ENCODE measurements around the gene RFX8. TPM values are rescaled to one million over a fixed set of nuclear protein-coding genes. Genes with fewer than 3 reads are reported as not detected.
A peak's percentile ranks its signal among the peaks of the same experiment; 100 is the strongest.

Gene RFX8
- total RNA-seq (2021; fragmentation: NEBNext Ultra II Directional; extraction: Animal tissue kit (Norgen Biotek cat#: 25700)): 1 to 10 TPM; 2.8 to 8.0 (median 5.3) TPM
- long read RNA-seq, partial matches to known transcripts: 1 of 5 reads
- long read RNA-seq, other reads (novel, unspliced or antisense): 4 of 5 reads

DNA sequence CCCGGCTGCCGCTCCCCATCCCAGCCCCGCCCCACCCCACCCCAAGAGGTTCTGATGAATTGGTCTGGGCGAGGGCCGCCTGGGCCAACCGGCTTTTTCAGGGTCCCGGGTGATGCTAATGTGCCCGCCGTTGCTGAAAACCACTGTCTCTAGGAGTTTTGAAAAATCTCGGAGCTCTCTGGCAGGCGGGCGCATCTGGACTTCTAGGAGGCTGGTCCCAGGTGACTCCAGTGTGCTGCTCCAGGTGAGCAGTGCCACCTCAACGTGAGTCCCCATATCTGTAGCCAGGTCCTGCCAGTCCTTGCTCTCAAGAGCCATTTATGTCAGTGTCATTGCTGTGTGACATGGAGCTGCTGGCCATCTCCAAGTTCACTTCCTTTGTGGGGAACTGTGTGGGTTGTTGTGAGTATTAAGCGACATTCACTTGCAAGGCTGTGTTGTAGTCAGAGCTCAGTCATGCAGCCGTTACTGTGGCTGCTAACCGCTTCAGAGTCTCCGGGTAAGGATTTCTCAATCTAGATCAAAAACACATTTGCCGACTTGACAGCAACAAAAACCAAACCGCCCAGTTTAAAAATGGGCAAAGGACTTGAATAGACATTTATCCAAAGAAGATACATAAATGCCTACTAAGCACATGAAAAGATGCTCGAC, at the start of gene RFX8:
TSS of gene RFX8 (minus strand) at position 382 of the 654 bp plus-strand sequence. CDS start 8,264 bp downstream, outside the sequence.
- Mint-ChIP-seq H3K36me3 (ENCODE audit: low read depth) (peaks cover 16% of the 10 kb centered on the region; the same call in 1 of the 2 replicates), H3K9me3 (no peaks in the 10 kb centered on the region), H3K4me3 (peak within 1 kb of the TSS; percentile 89), H3K4me1 (ENCODE audit: low read depth) (peaks cover 77% of the 10 kb centered on the region), H3K27ac (peak within 1 kb of the TSS; percentile 98), H3K27me3 (ENCODE audit: insufficient read depth) (no peaks in the 10 kb centered on the region; the same call in 1 of the 2 replicates)
- no peak for TF ChIP-seq CTCF (IDR thresholded peaks at IDR 0.05)
- peak; percentile 94 for DNase-seq

DNA sequence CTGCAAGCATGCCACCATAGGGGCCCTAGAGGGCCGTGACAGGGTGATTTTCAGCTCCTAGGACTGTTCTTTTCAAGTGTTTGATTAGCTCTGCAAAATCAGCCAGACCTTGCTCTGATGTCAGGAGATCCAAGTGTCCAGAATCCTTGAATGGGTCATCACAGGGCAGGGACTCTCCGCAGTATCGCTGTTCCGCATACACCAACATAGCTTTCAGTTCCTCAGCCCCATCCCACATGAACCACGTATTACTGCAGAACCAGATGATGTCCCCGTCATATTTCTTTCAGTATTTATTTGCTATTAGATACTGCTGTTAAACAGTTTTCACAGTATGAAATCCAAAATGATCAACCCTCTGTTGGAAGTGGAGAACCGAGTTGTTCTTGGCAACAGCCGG, 46.6 kb upstream of the RFX8 start:
- no peak overlapping the region for H3K4me3 Mint-ChIP-seq
- H3K27me3 Mint-ChIP-seq (ENCODE audit: insufficient read depth): peaks cover 1% of the 10 kb centered on the region; the same call in 1 of the 2 replicates
- DNase-seq: no peak
- no peak overlapping the region for H3K27ac Mint-ChIP-seq
- TF ChIP-seq CTCF (IDR thresholded peaks at IDR 0.05): no peak
- peaks cover 6% of the 10 kb centered on the region for H3K9me3 Mint-ChIP-seq
- peaks cover 48% of the 10 kb centered on the region for H3K4me1 Mint-ChIP-seq (ENCODE audit: low read depth)
- peaks cover 12% of the 10 kb centered on the region for H3K36me3 Mint-ChIP-seq (ENCODE audit: low read depth)

DNA sequence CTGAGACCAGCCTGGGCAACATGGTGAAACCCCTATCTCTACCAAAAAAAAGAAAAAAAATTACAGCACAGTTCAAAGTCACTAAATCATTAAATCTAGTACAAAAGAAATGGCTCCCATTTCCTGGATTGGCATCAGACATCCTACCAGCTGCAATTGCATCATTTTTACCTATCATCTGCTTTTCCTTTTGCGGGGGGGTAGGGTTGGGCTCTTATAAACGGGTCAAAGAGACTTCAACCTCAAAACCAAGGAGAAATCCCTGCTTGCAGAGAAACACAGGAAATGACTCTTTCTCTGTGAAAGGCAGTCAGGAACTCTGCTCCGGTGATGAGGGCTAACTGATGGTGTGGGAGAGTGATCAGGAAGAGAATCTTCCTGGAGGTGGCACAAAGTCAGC, 45.3 kb upstream of the RFX8 start:
- Mint-ChIP-seq H3K4me1 (ENCODE audit: low read depth) (peaks cover 59% of the 10 kb centered on the region), H3K27ac (peak overlapping the region; percentile 99), H3K36me3 (ENCODE audit: low read depth) (peaks cover 14% of the 10 kb centered on the region), H3K27me3 (ENCODE audit: insufficient read depth) (peaks cover 1% of the 10 kb centered on the region; the same call in 1 of the 2 replicates), H3K4me3 (peak overlapping the region; percentile 67), H3K9me3 (peaks cover 11% of the 10 kb centered on the region)
- no peak for TF ChIP-seq CTCF (IDR thresholded peaks at IDR 0.05)
- DNase-seq: peak; percentile 24

GRCh38 chr2:101518578-101519492, 43.9 kb upstream of the RFX8 start:
- Mint-ChIP-seq H3K36me3 (ENCODE audit: low read depth) (peaks cover 14% of the 10 kb centered on the region), H3K9me3 (peaks cover 11% of the 10 kb centered on the region), H3K27me3 (ENCODE audit: insufficient read depth) (peaks cover 1% of the 10 kb centered on the region; the same call in 1 of the 2 replicates), H3K27ac (peak overlapping the region; percentile 99), H3K4me3 (peak overlapping the region; percentile 73; the same call in 1 of the 2 replicates), H3K4me1 (ENCODE audit: low read depth) (peaks cover 70% of the 10 kb centered on the region)
- DNase-seq: peak; percentile 52
- TF ChIP-seq CTCF (IDR thresholded peaks at IDR 0.05): peak; percentile 66

DNA sequence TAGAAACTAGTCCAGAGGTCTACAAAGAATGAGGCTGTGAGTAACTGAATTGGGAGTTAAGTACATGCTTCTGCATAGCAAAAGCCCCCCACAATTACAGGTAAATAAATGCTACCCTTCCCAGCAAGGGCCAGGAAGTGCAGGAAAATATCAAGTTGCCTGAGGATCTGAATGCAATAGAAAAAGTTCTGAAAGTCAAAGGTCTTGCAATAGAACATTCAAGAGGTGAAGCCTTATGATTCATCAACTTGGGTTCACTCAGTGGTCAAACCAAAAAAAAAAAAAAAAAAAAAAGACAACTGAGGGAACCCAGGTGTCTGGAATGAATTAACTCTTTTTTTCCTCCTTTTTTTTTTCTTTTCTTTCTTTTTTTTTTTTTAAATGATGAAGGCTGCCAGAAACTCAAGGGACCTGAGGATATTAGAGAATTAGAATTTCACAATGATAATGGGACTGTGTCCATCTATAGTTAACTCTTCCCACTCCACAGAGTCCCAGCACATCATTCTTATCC, 42.9 kb upstream of the RFX8 start:
- Mint-ChIP-seq H3K4me1 (ENCODE audit: low read depth) (peaks cover 70% of the 10 kb centered on the region), H3K27me3 (ENCODE audit: insufficient read depth) (peaks cover 1% of the 10 kb centered on the region; the same call in 1 of the 2 replicates), H3K36me3 (ENCODE audit: low read depth) (peaks cover 12% of the 10 kb centered on the region), H3K9me3 (peaks cover 11% of the 10 kb centered on the region), H3K27ac (peak overlapping the region; percentile 99), H3K4me3 (peak overlapping the region; percentile 73)
- TF ChIP-seq CTCF (IDR thresholded peaks at IDR 0.05): no peak
- DNase-seq: peak; percentile 47
